ENCODE data around the gene NARS2. TPM values are rescaled to one million over a fixed set of nuclear protein-coding genes. Genes with fewer than 3 reads are reported as not detected.
"Not testable (repeated sequence)": the region's sequence is repeated elsewhere in the genome, so short reads cannot be mapped to it uniquely, and the experiment has no call there.

NARS2 gene
- 27.6 and 33.2 TPM in 2 replicates for total RNA-seq (2014; rRNA removed; shearing (Covaris generic))
- polyA plus RNA-seq (2014; cell fraction: nucleus; rRNA removed): 17.5 and 36.3 TPM in 2 replicates

- peak; percentile 95 for DNase-seq (ENCODE audit: extremely low read depth, low read depth)
These were observed at the start of gene NARS2 for GRCh38 chr11:78574386-78575381. TSS of gene NARS2 (minus strand) at chr11:78574864. CDS start at chr11:78574488, 376 bp downstream.

DNA sequence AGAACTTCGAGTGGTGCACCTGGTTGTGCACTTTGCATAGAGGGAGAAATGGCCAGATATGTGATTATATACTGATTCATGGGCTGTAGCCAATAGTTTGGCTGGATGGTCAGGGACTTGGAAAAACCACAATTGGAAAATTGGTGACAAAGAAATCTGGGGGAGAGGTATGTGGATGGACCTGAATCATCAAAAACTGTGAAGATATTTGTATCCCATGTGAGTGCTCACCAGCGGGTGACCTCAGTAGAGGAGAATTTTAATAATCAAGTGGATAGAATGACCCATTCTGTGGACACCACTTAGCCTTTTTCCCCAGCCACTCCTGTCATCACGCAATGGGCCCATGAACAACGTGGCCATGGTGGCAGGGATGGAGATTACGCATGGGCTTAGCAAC, 48.0 kb upstream of the NARS2 start:
- no peak for DNase-seq (ENCODE audit: extremely low read depth, low read depth)

DNA sequence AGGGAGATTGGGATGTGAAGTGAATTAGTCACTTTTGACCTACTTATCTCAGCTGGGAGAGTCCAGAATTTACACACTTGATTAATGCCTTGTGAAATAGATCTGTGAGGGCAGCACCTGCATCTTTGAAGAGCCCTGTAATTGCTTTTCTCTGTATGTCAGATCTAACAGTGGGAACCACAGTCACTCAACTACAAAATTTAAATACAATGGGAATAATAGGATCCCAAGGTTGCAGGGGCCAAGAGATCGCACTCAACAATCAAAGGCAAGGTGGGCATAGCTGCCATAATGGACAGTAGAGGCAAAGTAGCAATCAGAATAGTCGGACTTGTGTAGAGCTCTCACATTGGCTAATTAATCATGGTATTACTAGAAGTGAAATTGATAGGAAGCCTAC, 45.5 kb upstream of the NARS2 start:
- no peak for DNase-seq (ENCODE audit: extremely low read depth, low read depth)

GRCh38 chr11:78615724-78616123, 41.1 kb upstream of the NARS2 start:
- DNase-seq (ENCODE audit: extremely low read depth, low read depth): no peak

DNA sequence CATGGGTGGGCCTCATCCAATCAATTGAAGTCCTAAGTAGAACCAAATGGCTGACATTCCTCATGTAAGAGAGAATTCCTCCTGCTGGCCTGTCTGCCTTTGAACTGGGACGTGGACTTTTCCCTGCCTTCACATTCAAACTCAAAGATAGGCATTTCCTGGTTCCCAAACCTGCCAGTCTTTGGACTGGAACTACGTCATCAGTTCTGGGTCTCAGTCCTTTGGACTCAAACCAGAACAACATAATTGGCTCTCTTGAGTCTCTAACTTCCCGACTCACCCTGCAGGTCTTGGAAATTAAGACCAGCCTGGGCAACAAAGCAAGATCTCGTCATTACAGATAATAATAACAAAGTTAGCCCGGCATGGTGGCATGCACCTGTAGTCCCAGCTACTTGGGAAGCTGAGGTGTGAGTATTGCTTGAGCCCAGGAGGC, 38.7 kb upstream of the NARS2 start:
- DNase-seq (ENCODE audit: extremely low read depth, low read depth): no peak

GRCh38 chr11:78612721-78613377, 38.2 kb upstream of the NARS2 start:
- DNase-seq (ENCODE audit: extremely low read depth, low read depth): no peak

DNA sequence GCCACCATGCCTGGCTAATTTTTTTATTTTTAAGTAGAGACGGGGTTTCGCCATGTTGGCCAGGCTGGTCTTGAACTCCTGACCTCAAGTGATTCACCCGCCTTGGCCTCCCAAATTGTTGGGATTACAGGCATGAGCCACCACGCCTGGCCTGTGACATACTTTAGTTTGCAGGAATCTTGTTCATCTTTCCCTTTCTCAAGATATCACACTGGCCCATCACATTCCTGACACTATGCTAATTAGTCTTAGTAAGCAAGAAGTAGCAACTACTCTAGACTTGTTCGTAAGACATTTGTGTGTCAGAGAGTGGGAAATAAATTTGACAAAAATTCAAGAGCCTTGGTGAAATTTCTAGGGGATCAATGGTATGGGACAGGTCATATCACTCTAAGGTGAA, 34.7 kb upstream of the NARS2 start:
- DNase-seq (ENCODE audit: extremely low read depth, low read depth): not testable (repeated sequence)

DNA sequence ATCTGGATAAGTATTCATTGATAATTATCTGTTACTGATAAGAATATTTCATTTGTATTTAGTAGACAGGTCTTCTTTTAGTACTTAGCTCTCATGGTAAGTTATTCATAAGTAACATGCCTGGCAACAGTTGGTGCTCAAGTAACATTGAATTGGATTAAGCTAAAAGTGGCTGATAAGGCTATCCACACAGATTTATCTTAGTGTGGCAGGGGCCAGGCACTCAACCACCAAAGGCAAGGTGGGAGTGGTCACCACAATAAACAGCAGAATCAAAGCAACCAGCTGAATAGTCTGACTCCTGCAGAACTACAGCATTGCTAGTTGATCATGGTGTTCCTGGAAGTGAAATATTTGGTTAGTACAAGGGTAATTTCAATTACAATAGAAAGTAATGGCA, 33.0 kb upstream of the NARS2 start:
- DNase-seq (ENCODE audit: extremely low read depth, low read depth): no peak

DNA sequence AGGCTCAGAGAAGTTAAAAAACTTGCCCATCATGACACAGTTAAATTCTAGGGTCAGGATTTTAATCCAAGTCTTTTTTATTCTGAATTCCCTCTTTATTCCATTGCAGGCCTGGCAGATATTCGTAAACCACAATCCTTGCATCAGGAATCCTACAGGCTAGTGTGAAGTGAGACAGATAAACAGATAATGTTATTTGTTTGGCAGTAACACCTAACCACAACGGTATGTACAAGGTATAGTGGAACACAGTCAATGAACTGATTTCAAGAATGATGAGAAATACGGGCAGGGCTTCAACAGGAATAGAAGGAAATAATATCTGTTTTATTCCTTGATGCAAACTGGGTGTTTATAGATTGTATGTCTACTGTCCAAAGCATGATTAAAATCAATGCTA, 32.0 kb upstream of the NARS2 start:
- DNase-seq (ENCODE audit: extremely low read depth, low read depth): no peak

DNA sequence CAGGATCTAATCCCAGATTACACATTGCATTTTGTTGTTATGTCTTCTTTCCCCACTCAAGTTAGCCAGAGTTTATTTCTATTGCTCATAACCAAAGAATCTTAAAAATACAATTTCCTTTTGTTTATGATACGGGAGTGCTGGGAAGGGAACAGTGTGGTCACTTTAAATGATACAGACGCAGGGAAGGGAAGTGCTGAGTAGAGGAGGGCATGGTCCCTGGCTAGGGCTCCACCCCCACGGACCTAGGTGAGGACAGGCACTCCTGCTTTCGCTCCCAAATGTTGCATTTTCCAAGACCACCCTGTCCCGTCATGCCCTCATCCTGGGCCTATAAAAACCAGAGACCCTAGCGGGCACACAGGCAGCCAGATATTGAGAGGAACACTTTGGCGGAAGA, 30.6 kb upstream of the NARS2 start:
- no peak for DNase-seq (ENCODE audit: extremely low read depth, low read depth)

GRCh38 chr11:78603792-78604191, 29.1 kb upstream of the NARS2 start:
- DNase-seq (ENCODE audit: extremely low read depth, low read depth): no peak

DNA sequence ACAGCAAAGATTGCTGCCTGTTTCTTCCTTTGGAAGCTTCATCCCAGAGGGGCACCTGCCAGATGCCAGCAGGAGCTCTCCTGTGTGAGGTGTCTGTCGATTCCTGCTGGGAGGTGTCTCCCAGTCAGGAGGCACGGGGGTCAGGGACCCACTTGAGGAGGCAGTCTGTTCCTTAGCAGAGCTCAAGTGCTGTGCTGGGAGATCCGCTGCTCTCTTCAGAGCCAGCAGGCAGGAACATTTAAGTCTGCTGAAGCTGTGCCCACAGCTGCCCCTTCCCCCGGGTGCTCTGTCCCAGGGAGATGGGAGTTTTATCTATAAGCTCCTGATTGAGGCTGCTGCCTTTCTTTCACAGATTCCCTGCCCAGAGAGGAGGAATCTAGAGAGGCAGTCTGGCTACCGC, 28.1 kb upstream of the NARS2 start:
- not testable (repeated sequence) for DNase-seq (ENCODE audit: extremely low read depth, low read depth)

GRCh38 chr11:78601066-78601465, 26.4 kb upstream of the NARS2 start:
- DNase-seq (ENCODE audit: extremely low read depth, low read depth): not testable (repeated sequence)

- DNase-seq (ENCODE audit: extremely low read depth, low read depth): not testable (repeated sequence)
These were observed 22.9 kb upstream of the NARS2 start for GRCh38 chr11:78597579-78597978.

GRCh38 chr11:78595436-78596130, 20.9 kb upstream of the NARS2 start:
- DNase-seq (ENCODE audit: extremely low read depth, low read depth): no peak

DNA sequence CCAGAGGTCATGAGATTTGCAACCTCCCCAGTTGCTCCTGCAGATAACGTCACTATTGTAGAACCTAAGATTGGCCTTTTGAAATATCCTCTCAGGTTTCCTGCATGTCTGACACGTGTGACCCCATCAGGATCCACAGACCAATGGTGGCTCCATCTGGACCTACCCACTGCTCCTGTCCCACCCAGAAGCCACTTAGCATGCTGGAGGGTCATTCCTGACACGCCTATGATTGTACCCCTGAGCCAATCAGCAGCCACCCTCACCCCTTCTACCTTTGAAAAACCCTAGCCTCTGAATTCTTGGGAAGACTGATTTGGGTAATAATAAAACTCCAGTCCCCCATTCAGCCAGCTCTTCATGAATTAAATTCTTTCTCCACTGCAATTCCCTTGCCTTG, 20.1 kb upstream of the NARS2 start:
- no peak for DNase-seq (ENCODE audit: extremely low read depth, low read depth)

GRCh38 chr11:78588517-78588916, 13.9 kb upstream of the NARS2 start:
- no peak for DNase-seq (ENCODE audit: extremely low read depth, low read depth)

- no peak for DNase-seq (ENCODE audit: extremely low read depth, low read depth)
These were observed 12.8 kb upstream of the NARS2 start for GRCh38 chr11:78587446-78587845.

DNA sequence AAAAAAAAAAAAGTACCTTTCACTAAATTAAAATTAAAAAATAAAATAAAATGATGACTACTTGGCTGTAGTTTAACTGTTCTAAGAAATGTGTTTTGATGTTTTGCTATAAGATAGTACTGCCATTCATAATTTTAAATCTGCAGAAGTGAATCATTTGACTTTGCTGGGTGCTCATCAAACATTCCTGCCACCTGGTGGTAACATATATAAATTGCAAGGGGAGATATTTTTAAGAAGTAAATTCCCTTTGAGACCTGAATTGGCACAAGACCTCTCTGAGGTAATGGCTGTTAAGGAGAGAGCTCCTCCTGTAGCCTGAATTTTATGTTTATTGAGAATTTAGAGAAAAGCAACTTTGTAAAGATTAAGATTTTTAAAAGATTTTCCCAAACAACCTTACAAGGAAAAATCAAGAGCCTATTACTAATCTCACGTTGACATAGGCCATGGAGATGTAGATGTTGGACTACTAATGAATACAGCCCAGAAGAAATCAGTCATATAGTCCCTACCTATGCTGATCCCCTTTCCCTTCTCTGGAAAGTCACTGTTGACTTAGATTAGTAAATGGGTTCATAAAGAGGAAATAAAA, 11.9 kb upstream of the NARS2 start:
- peak; percentile 15 for DNase-seq (ENCODE audit: extremely low read depth, low read depth)

DNA sequence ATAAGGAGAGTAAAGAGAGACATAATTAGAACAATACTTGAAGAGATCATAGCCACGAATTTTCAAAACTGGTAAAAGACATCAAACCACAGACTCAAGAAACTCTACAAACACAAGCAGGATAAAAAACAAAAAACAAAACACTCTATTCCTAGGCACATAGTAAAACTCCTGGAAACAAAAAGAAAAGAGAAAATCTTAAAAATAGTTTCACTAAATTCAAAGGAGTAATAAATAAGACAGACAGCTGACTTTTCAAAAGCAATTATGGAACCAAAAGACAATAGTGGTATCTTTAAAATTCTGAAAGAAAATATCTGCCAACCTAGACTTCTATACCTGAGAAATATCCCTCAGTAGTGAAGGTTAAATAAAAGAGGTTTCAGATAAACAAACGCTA, 9.2 kb upstream of the NARS2 start:
- DNase-seq (ENCODE audit: extremely low read depth, low read depth): no peak

DNA sequence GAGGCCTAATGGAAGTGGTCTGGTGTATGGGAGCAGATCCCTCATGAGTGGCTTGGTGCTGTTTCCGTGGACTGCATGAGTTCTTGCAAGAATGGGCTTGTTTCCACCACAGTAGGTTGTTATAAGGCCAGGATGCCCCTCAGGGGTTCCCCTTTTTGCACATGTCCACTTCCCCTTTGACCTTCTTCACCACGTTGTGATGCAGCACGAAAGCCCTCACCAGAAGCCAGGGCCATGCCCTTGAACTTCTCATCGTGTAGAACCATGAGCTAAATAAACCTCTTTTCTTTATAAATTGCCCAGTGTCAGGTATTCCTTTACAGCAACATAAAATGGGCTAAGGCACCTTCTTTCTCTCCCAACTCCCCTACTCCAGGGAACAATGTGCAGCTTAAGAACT, 2.8 kb upstream of the NARS2 start:
- DNase-seq (ENCODE audit: extremely low read depth, low read depth): no peak
